Activated naive CD8-positive, alpha-beta T cell treated with anti-CD3 and anti-CD28 coated beads, Interleukin-2, amount 50 U/mL, for 24 hours (primary cell): ENCODE results near the gene BABAM1.

Experiments
- ATAC-seq: fragments of 150-1000 bp; cut with Tn5 transposase; one replicate; pipeline ENCODE4 v1.10.0; 2021
- DNase-seq: peaks from one replicate; pipeline ENCODE4 v3.0.0; 2021
- H3K27ac Mint-ChIP-seq: one replicate; pipeline ENCODE4 v1.8.0; 2021; ENCODE audit warnings: mild to moderate bottlenecking, mixed read lengths
- H3K27me3 Mint-ChIP-seq: one replicate; pipeline ENCODE4 v1.8.0; 2021; ENCODE audit warnings: mixed read lengths
- H3K36me3 Mint-ChIP-seq: one replicate; pipeline ENCODE4 v1.8.0; 2021; ENCODE audit warnings: low read depth, mixed read lengths
- H3K4me1 Mint-ChIP-seq: one replicate; pipeline ENCODE4 v1.8.0; 2021; ENCODE audit warnings: mixed read lengths
- H3K4me3 Mint-ChIP-seq: one replicate; pipeline ENCODE4 v1.8.0; 2021; ENCODE audit warnings: mild to moderate bottlenecking, moderate library complexity, mixed read lengths
- H3K9me3 Mint-ChIP-seq: one replicate; pipeline ENCODE4 v1.8.0; 2021; ENCODE audit warnings: mixed read lengths

Gene BABAM1

GRCh38 chr19:17311455-17312188 is 44.4 kb downstream of the BABAM1 start:
- Mint-ChIP-seq H3K4me3 (no peak overlapping the region), H3K9me3 (no peaks in the 10 kb centered on the region), H3K27me3 (peaks cover 2% of the 10 kb centered on the region), H3K4me1 (peaks cover 35% of the 10 kb centered on the region), H3K36me3 (peaks cover 10% of the 10 kb centered on the region), H3K27ac (peak overlapping the region; percentile 36)
- DNase-seq (no peak), ATAC-seq (no peak)

GRCh38 chr19:17312189-17313113 is 45.2 kb downstream of the BABAM1 start:
- peaks cover 10% of the 10 kb centered on the region for H3K36me3 Mint-ChIP-seq
- H3K9me3 Mint-ChIP-seq: no peaks in the 10 kb centered on the region
- ATAC-seq (no peak), DNase-seq (no peak)
- H3K27me3 Mint-ChIP-seq: peaks cover 2% of the 10 kb centered on the region
- no peak overlapping the region for H3K27ac Mint-ChIP-seq
- no peak overlapping the region for H3K4me3 Mint-ChIP-seq
- peaks cover 30% of the 10 kb centered on the region for H3K4me1 Mint-ChIP-seq

- Mint-ChIP-seq H3K36me3 (peaks cover 10% of the 10 kb centered on the region), H3K9me3 (no peaks in the 10 kb centered on the region), H3K4me1 (peaks cover 21% of the 10 kb centered on the region), H3K27ac (no peak overlapping the region), H3K27me3 (peaks cover 2% of the 10 kb centered on the region), H3K4me3 (no peak overlapping the region)
- ATAC-seq (no peak), DNase-seq (no peak)
Observed at GRCh38 chr19:17314007-17314593, 46.9 kb downstream of the BABAM1 start.

GRCh38 chr19:17318966-17319365 is 51.7 kb downstream of the BABAM1 start:
- ATAC-seq (no peak), DNase-seq (no peak)
- Mint-ChIP-seq H3K27ac (no peak overlapping the region), H3K27me3 (no peaks in the 10 kb centered on the region), H3K36me3 (peaks cover 16% of the 10 kb centered on the region), H3K4me3 (no peak overlapping the region), H3K4me1 (peaks cover 7% of the 10 kb centered on the region), H3K9me3 (no peaks in the 10 kb centered on the region)

- Mint-ChIP-seq H3K4me3 (no peak overlapping the region), H3K9me3 (no peaks in the 10 kb centered on the region), H3K4me1 (peaks cover 7% of the 10 kb centered on the region), H3K36me3 (peaks cover 16% of the 10 kb centered on the region), H3K27me3 (no peaks in the 10 kb centered on the region), H3K27ac (no peak overlapping the region)
- ATAC-seq (no peak), DNase-seq (no peak)
Observed at GRCh38 chr19:17319473-17320238, 52.4 kb downstream of the BABAM1 start.

- H3K27ac Mint-ChIP-seq: no peak overlapping the region
- H3K36me3 Mint-ChIP-seq: peaks cover 16% of the 10 kb centered on the region
- H3K9me3 Mint-ChIP-seq: no peaks in the 10 kb centered on the region
- H3K4me1 Mint-ChIP-seq: peaks cover 7% of the 10 kb centered on the region
- no peaks in the 10 kb centered on the region for H3K27me3 Mint-ChIP-seq
- no peak for DNase-seq
- H3K4me3 Mint-ChIP-seq: no peak overlapping the region
- no peak for ATAC-seq
Observed at GRCh38 chr19:17320435-17320834, 53.2 kb downstream of the BABAM1 start.

GRCh38 chr19:17321655-17322489 is 54.6 kb downstream of the BABAM1 start:
- no peaks in the 10 kb centered on the region for H3K27me3 Mint-ChIP-seq
- no peaks in the 10 kb centered on the region for H3K9me3 Mint-ChIP-seq
- H3K4me3 Mint-ChIP-seq: no peak overlapping the region
- peaks cover 3% of the 10 kb centered on the region for H3K4me1 Mint-ChIP-seq
- H3K36me3 Mint-ChIP-seq: peaks cover 8% of the 10 kb centered on the region
- no peak for DNase-seq
- no peak for ATAC-seq
- no peak overlapping the region for H3K27ac Mint-ChIP-seq

- H3K4me3 Mint-ChIP-seq: no peak overlapping the region
- H3K27ac Mint-ChIP-seq: no peak overlapping the region
- H3K27me3 Mint-ChIP-seq: no peaks in the 10 kb centered on the region
- peaks cover 8% of the 10 kb centered on the region for H3K36me3 Mint-ChIP-seq
- ATAC-seq (no peak), DNase-seq (no peak)
- no peaks in the 10 kb centered on the region for H3K9me3 Mint-ChIP-seq
- H3K4me1 Mint-ChIP-seq: peaks cover 3% of the 10 kb centered on the region
Observed at GRCh38 chr19:17322854-17323253, 55.6 kb downstream of the BABAM1 start.

GRCh38 chr19:17323300-17323963 is 56.2 kb downstream of the BABAM1 start:
- ATAC-seq: no peak
- H3K27me3 Mint-ChIP-seq: no peaks in the 10 kb centered on the region
- no peaks in the 10 kb centered on the region for H3K9me3 Mint-ChIP-seq
- H3K4me3 Mint-ChIP-seq: no peak overlapping the region
- peaks cover 3% of the 10 kb centered on the region for H3K4me1 Mint-ChIP-seq
- no peak overlapping the region for H3K27ac Mint-ChIP-seq
- DNase-seq: no peak
- H3K36me3 Mint-ChIP-seq: peaks cover 8% of the 10 kb centered on the region

- no peaks in the 10 kb centered on the region for H3K27me3 Mint-ChIP-seq
- DNase-seq (no peak), ATAC-seq (peak; percentile 12)
- H3K36me3 Mint-ChIP-seq: peaks cover 8% of the 10 kb centered on the region
- H3K27ac Mint-ChIP-seq: no peak overlapping the region
- no peak overlapping the region for H3K4me3 Mint-ChIP-seq
- no peaks in the 10 kb centered on the region for H3K9me3 Mint-ChIP-seq
- peaks cover 3% of the 10 kb centered on the region for H3K4me1 Mint-ChIP-seq
Observed at GRCh38 chr19:17323964-17324332, 56.7 kb downstream of the BABAM1 start.

- H3K4me3 Mint-ChIP-seq: no peak overlapping the region
- no peak for DNase-seq
- H3K4me1 Mint-ChIP-seq: peaks cover 5% of the 10 kb centered on the region
- ATAC-seq: no peak
- no peaks in the 10 kb centered on the region for H3K27me3 Mint-ChIP-seq
- H3K27ac Mint-ChIP-seq: no peak overlapping the region
- H3K9me3 Mint-ChIP-seq: no peaks in the 10 kb centered on the region
- H3K36me3 Mint-ChIP-seq: peaks cover 8% of the 10 kb centered on the region
Observed at GRCh38 chr19:17324357-17325114, 57.3 kb downstream of the BABAM1 start.

GRCh38 chr19:17325133-17325532 is 57.9 kb downstream of the BABAM1 start:
- Mint-ChIP-seq H3K36me3 (peaks cover 4% of the 10 kb centered on the region), H3K27me3 (no peaks in the 10 kb centered on the region), H3K4me1 (peaks cover 8% of the 10 kb centered on the region), H3K27ac (no peak overlapping the region), H3K4me3 (no peak overlapping the region), H3K9me3 (no peaks in the 10 kb centered on the region)
- no peak for ATAC-seq
- DNase-seq: no peak
